ENCODE measurements around the gene HOXC6.

DNA sequence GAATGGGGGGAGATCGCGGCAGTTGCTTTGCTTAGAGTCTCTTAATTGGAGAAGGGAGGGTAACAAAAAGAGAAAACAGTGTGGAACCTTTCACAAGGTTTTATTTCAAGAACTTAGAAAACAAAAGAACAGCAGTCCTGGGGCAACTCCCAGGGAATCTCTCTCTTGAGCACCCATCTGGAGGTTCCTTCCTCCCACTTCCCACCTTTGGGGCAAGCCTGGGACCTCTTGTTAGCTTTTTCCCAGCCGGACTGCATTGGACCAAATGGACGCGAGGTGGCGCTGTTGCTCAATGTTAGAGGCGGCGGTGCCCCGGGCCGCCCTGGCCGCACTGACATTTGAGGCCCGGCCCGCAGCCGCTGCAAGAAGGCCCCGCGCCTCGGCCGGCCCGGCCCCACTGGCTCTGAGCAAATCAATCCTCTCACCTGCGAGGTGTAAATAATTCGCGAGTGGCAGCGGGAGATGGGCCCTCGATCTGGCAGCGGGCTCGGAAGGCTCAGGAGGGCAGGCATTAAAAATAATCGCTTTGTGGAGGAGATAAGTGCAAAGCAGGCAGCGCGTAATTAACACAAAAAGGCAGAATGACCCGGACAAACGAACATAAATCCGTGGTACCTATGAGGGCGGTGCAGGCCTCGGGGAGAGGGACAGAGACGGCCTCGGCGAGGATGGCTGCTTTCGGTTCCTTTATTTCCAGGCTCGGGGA is 22.2 kb upstream of the HOXC6 start:
- TF ChIP-seq POLR2A (IDR thresholded peaks at IDR 0.05): no peak
- TF ChIP-seq, protein P1, sequence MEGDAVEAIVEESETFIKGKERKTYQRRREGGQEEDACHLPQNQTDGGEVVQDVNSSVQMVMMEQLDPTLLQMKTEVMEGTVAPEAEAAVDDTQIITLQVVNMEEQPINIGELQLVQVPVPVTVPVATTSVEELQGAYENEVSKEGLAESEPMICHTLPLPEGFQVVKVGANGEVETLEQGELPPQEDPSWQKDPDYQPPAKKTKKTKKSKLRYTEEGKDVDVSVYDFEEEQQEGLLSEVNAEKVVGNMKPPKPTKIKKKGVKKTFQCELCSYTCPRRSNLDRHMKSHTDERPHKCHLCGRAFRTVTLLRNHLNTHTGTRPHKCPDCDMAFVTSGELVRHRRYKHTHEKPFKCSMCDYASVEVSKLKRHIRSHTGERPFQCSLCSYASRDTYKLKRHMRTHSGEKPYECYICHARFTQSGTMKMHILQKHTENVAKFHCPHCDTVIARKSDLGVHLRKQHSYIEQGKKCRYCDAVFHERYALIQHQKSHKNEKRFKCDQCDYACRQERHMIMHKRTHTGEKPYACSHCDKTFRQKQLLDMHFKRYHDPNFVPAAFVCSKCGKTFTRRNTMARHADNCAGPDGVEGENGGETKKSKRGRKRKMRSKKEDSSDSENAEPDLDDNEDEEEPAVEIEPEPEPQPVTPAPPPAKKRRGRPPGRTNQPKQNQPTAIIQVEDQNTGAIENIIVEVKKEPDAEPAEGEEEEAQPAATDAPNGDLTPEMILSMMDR (IDR thresholded peaks at IDR 0.05): peak; percentile 95 to 97 (median 96)
